GM21447 (cell line): ENCODE data around the gene ENDOU.

Experiments
- ATAC-seq: cut with Tn5 transposase; IDR thresholded peaks from one replicate; pipeline ENCODE4 v1.9.1; 2021; ENCODE audit not compliant: unreplicated experiment

ENDOU gene

GRCh38 chr12:47722941-47723631 is 2.2 kb downstream of the ENDOU start:
- no peak for ATAC-seq

GRCh38 chr12:47722136-47722834 is 3.0 kb downstream of the ENDOU start:
- no peak for ATAC-seq

- no peak for ATAC-seq
Observed at GRCh38 chr12:47721431-47721973, 3.8 kb downstream of the ENDOU start.

- no peak for ATAC-seq
Observed at GRCh38 chr12:47718531-47718930, 6.8 kb downstream of the ENDOU start.

GRCh38 chr12:47717443-47718193 is 7.7 kb downstream of the ENDOU start:
- no peak for ATAC-seq

- no peak for ATAC-seq
Observed at GRCh38 chr12:47717046-47717442, 8.2 kb downstream of the ENDOU start.

GRCh38 chr12:47715877-47716548 is 9.3 kb downstream of the ENDOU start:
- ATAC-seq, result no peak

- peak; percentile 69 for ATAC-seq
Observed at GRCh38 chr12:47715393-47715876, 9.9 kb downstream of the ENDOU start.

GRCh38 chr12:47714826-47715386 is 10.4 kb downstream of the ENDOU start:
- peak; percentile 11 for ATAC-seq

GRCh38 chr12:47712171-47712570 is 13.1 kb downstream of the ENDOU start:
- no peak for ATAC-seq

GRCh38 chr12:47711448-47711847 is 13.8 kb downstream of the ENDOU start:
- no peak for ATAC-seq

- no peak for ATAC-seq
Observed at GRCh38 chr12:47710278-47710677, 15.0 kb downstream of the ENDOU start.

GRCh38 chr12:47709671-47710070 is 15.6 kb downstream of the ENDOU start:
- no peak for ATAC-seq

- ATAC-seq, result no peak
Observed at GRCh38 chr12:47709237-47709636, 16.1 kb downstream of the ENDOU start.

- ATAC-seq, result no peak
Observed at GRCh38 chr12:47707905-47708543, 17.3 kb downstream of the ENDOU start.

- ATAC-seq, result no peak
Observed at GRCh38 chr12:47707355-47707754, 17.9 kb downstream of the ENDOU start.

- peak; percentile 78 for ATAC-seq
Observed at GRCh38 chr12:47705566-47706425, 19.5 kb downstream of the ENDOU start, which contains the start of gene RPAP3. RPAP3 (minus strand) TSS chr12:47706030; CDS start chr12:47702840, 3,190 bp downstream.

- ATAC-seq, result no peak
Observed at GRCh38 chr12:47705229-47705565, 20.1 kb downstream of the ENDOU start.

GRCh38 chr12:47704719-47705118 is 20.6 kb downstream of the ENDOU start:
- no peak for ATAC-seq
